Measurements from ENCODE around the gene TTC21A.

The TTC21A gene

DNA sequence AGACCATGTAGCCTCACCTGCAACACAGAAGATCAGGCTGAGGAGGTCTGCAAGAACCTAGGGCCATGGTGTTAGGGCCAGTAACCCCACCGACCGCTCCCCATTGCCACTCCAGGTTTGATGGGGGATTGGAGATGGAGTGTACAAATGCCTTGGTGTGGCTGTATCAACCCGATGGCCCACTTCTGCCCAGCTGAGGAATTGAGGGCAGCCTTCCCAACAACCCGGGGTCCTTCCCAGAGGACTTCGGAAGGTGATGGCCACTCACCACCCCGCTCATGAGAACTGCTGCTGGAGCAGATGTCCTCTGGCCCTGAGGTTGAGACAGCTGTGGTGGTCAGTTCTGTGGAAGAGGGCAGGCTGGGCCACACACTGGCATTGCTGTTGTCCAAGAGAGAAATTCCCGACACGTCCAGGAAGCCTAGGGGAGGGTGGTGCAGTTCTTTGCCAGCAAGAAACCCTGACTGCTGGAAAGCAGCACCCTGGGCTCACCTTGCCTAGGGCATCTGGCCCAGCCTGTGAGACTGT is 8.9 kb upstream of the TTC21A start:
- no peak for DNase-seq (ENCODE audit: low read depth)
- no peak overlapping the region for H3K4me3 ChIP-seq (ENCODE audit: control insufficient read depth, low read depth, low read length)
- TF ChIP-seq, protein P1, sequence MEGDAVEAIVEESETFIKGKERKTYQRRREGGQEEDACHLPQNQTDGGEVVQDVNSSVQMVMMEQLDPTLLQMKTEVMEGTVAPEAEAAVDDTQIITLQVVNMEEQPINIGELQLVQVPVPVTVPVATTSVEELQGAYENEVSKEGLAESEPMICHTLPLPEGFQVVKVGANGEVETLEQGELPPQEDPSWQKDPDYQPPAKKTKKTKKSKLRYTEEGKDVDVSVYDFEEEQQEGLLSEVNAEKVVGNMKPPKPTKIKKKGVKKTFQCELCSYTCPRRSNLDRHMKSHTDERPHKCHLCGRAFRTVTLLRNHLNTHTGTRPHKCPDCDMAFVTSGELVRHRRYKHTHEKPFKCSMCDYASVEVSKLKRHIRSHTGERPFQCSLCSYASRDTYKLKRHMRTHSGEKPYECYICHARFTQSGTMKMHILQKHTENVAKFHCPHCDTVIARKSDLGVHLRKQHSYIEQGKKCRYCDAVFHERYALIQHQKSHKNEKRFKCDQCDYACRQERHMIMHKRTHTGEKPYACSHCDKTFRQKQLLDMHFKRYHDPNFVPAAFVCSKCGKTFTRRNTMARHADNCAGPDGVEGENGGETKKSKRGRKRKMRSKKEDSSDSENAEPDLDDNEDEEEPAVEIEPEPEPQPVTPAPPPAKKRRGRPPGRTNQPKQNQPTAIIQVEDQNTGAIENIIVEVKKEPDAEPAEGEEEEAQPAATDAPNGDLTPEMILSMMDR (IDR thresholded peaks at IDR 0.05; ENCODE audit: control insufficient read depth, insufficient read depth, low read depth, low read length, missing control alignments), result no peak

DNA sequence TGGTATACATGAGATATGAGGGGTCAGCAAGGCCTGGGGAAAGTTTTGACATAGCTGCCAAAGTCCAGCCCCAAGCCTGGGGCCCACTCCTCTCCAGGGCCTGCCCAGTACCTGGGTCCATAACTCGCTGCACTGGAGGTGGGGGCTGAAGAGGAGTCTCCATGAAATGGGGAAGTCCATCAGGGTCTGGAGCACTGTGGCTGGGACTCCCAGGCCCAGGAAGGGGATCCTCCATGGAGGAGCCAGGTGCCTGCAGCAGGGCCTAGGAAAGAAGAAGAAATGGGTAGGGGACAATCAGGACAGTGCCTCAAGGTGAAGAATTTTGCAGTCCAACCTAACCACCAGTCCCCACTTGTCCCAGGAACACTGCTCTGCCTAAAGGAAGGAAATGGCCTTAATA is 8.2 kb upstream of the TTC21A start:
- DNase-seq (ENCODE audit: low read depth), result no peak
- TF ChIP-seq, protein P1 (IDR thresholded peaks at IDR 0.05; ENCODE audit: control insufficient read depth, insufficient read depth, low read depth, low read length, missing control alignments), result no peak
- no peak overlapping the region for H3K4me3 ChIP-seq (ENCODE audit: control insufficient read depth, low read depth, low read length)

DNA sequence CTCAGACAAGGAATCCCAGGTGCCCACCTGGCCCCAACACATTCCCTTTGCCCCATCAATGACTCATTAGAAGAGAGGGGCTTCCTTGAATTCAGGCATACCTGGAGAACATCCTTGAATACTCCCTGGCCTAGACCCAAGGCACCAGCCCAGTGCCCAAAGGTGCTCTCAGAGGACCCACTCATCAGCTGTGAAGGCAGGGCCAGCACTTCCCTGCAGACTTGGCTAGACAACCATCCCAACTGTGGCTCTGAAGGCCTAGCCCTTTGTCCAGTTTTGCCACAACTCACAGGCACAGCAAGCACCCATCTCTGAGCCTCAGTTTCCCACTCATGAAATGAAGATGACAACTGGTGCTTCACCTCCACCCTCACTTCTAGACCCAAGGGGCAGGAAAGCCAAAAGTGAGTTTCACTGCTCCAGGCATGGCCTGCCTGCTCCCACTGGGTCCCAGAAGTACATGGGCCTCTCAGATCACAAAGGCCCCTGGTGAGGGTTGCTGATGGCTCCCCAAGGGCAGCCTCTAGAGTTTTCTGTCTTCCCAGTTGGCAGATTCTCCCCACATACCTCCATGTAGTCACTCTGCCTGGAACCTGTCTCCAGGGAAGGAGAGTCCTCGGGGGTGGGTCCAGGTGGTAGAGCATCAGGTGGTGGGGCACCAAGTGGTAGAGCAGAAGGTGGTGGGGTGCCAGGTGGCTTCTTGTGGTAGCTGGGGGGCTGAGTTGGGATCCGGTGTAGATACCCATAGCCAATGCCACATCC is 7.6 kb upstream of the TTC21A start:
- H3K4me3 ChIP-seq (ENCODE audit: control insufficient read depth, low read depth, low read length), result no peak overlapping the region
- TF ChIP-seq, protein P1 (IDR thresholded peaks at IDR 0.05; ENCODE audit: control insufficient read depth, insufficient read depth, low read depth, low read length, missing control alignments), result no peak
- DNase-seq (ENCODE audit: low read depth), result no peak

DNA sequence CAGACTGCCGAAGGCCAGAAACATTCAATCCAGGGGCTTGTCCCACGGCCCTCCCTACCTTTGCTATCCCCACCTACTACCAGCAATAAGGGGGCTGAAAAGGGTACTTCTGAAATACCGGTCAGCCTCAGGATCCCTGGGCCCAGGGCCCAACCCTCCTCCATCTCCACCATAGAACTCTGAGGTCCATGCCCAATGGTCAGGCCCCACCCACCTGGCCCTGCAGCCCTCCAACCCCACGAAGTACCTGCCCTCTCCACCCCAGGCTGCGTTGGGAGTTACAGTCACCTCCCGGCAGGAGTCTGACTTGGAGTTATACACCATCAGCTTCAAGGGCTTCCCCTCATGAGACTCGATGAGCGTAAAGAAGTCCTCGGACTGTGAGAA is 7.0 kb upstream of the TTC21A start:
- TF ChIP-seq, protein P1 (IDR thresholded peaks at IDR 0.05; ENCODE audit: control insufficient read depth, insufficient read depth, low read depth, low read length, missing control alignments), result no peak
- DNase-seq (ENCODE audit: low read depth), result no peak
- no peak overlapping the region for H3K4me3 ChIP-seq (ENCODE audit: control insufficient read depth, low read depth, low read length)

DNA sequence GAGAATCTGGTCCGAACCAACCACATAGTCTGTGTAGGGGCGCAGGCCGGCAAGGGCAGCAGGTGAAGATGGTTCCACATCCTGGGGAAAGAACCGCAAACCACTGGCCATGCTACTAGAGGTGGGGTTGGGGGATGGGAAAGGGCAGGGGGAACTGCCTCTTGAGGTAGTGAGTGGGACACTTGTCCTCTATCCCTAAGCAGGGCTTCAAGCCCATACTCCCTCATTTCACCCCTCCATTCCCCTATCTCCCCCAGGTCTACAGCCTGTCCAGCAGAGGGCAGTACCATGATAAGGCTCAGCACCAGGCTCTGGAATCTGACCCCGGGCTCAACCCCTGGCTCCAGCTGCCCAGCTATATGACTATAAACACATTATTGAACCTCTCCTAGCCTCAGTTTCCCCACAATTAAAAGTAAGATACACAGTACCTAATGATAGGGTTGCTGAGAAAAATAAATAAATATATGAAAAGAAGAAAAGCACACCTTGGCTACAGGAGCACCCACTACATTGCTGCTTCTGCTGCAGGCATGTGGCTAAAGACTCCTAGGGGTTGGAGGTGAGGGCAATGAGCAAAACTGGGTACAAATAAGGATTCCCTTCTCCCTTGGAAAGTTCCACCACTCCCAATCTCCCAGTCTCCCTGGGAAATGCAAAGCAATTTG is 6.3 kb upstream of the TTC21A start:
- TF ChIP-seq, protein P1 (IDR thresholded peaks at IDR 0.05; ENCODE audit: control insufficient read depth, insufficient read depth, low read depth, low read length, missing control alignments), result peak; percentile 76
- H3K4me3 ChIP-seq (ENCODE audit: control insufficient read depth, low read depth, low read length), result no peak overlapping the region
- no peak for DNase-seq (ENCODE audit: low read depth)

DNA sequence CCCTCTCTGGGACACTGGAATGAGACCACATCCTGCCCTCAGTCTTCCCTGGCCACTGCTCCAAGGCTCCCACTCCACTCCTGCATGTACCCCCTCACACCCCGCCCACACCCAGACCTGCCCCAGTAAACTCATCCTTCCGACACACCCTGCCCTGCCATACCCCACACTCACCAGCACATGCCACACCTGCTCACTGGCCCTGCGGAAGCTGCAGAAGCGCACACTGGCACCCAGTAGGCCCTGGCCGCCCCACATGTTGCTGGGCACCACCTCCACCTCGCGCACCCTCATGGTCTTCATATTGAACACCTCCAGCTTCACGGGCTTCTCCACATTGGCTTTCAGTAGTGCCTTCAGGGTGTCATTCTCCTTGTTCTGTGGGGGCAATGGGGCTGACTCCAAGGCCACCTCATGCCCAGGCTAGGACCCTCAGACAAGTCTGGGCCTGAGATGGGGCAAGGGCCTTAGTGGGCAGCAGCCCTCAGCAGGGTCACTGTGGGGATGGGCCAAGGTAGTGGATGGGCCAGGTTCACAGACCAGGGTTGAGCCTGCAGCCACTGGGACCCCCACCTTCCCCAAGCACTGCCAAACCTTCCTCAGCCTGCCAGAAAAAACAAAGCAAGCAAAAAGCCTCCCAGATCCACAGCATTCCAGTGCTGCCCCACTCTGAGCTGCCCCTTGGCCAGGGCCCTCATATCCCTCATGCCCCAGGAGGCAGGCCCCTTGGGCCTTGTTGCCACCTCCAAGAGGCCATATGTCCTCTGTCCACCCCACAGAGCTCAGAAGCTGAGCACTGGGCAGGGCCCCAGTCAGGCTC is 4.8 kb upstream of the TTC21A start:
- no peak for DNase-seq (ENCODE audit: low read depth)
- TF ChIP-seq, protein P1 (IDR thresholded peaks at IDR 0.05; ENCODE audit: control insufficient read depth, insufficient read depth, low read depth, low read length, missing control alignments), result no peak
- no peak overlapping the region for H3K4me3 ChIP-seq (ENCODE audit: control insufficient read depth, low read depth, low read length)
